ENCODE data around the gene CRYGS.
"Not testable (repeated sequence)": the region's sequence is repeated elsewhere in the genome, so short reads cannot be mapped to it uniquely, and the experiment has no call there.

The CRYGS gene

DNA sequence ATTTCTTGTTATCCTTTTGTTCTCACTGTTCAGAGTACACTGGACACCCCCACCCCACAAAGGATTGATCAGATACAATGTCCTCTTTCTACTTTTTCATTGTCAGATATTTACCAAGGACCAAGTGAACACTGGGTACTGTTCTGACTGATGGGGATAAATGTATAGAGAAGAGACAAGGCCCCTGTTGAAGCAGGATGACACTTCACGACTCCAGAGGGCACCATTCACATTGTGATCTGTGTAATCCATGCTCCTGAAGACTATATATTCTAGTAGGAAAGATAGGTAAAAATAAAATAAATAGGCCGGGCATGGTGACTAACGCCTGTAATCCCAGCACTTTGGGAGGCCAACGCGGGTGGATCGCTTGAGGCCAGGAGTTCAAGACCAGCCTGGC lies 7.2 kb upstream of the CRYGS start:
- ATAC-seq: no peak

DNA sequence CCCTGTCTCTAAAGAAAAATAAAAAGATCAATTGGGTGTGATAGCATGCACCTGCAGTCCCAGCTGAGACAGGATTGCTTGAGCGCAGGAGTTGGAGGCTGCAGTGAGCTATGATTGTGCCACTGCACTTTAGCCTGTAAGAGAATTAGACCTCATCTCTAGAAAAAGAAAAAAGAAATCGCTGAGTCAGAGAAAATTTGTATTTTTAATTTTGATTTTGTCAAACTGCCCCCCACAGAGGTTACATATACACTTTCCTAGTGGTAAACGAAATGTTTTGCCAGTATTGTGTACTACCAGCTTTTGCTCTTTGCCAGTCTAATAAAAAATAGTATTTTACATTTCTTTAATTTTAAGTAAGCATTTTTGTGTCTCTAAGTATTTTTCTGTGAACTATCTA lies 5.3 kb upstream of the CRYGS start:
- ATAC-seq: no peak

DNA sequence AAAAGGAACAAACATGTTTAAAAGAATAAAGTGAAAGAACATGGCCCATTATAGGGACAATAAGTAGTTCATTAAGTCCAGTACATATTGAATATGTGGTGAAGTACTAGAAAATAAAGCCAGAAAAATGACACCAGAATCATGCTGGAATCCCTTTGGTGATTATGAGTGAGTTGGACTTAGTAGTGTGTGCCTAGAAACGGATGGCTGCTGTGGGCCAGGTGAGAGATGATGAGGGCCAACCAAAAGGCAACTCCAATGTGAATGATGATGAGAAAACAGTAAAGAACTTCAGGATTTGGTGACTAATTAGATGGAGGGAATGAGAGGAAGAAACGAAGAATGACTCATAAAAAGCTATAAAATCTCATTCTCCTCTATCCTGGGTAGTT lies 3.3 kb downstream of the CRYGS start:
- no peak for ATAC-seq

DNA sequence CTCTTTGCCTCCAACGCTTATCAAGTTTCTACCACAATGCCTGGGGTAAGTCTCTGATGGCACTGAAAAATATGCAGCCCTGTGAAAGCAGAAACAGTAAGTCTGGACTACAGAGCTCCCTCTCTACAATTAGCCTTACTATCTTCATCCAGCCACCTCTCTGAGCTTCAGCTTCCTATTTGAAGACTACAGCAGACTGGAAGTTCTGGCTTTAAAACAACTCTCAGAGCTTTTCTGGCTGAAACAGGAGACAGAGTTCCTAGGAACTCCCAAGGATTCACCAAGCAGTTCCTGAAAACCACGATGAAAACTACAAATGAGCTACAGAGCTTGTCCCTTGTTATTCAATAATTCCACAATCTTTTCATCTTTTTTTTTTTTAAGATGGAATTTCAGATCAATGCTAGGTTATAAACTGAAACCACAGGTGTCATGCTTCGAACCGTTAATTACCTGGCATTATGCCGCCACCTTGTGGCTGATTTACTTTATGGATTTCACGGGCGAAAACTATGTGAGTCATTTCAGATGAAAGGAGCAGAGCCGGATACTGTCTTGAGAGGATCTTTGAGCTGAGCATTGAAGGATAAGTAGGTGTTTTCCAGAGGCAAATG lies 3.9 kb downstream of the CRYGS start:
- ATAC-seq: peak; percentile 86 to 90

DNA sequence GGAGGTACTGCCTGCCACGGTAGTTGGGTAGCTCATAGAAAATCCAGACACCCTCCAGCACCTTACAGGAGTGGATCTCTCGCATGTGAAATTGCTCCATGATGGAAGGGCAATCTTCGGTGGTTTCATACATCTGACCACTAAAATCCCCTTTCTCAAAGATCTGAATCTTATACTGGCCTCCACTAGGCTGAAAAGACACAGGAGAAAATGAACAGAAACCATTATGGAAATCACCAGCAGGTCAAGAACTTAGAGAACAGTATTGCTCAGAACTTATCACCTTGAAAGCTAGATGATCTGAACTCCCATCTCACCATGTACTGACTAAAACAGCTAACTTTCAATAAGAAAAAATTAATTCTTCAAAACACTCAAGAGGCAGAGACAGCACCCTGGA lies 5.4 kb downstream of the CRYGS start:
- ATAC-seq: no peak

DNA sequence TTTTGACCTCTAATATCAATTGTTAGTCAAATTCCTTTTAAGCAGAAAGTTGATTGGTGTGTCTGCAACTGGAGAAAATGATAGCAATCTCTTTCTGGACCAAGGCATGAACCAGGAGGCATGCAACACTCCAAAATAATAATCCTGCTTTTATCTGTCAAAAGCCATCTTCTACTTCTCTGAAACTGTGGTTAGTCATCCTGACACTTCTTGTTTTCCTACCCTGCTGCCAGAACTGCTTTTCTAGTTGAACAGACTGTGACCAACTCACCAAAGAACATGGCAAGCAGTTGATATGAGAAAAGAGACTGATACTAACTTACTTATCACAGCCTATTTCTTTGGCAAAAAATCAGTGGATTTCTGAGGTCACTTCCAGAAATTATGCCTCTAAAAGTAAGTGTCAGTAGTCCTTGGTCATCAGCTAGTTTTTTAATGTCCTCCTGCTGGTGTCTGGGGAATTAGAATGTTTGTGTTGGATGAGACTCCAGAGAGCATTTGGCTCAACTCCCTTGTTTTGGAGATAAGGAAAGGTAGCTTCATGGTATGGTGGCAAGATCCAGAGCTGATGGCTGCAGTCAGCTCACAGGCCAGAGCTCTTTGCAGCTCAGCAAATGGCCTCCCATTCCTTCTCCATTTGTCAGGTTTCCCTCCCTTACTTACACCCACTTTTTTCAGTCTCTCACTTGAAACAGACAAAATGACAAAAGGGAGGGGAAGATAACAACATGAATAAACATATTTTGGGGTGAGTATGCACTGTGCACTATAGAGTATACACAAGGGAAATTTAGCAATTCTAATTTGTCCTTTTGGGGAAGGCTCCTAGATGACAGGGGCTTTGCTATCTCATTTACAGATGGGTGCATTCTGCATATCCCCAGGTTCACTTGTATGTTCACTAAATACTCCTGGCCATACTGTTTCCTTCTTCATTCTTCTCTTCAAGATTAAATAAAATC lies 7.0 kb downstream of the CRYGS start:
- ATAC-seq: no peak

DNA sequence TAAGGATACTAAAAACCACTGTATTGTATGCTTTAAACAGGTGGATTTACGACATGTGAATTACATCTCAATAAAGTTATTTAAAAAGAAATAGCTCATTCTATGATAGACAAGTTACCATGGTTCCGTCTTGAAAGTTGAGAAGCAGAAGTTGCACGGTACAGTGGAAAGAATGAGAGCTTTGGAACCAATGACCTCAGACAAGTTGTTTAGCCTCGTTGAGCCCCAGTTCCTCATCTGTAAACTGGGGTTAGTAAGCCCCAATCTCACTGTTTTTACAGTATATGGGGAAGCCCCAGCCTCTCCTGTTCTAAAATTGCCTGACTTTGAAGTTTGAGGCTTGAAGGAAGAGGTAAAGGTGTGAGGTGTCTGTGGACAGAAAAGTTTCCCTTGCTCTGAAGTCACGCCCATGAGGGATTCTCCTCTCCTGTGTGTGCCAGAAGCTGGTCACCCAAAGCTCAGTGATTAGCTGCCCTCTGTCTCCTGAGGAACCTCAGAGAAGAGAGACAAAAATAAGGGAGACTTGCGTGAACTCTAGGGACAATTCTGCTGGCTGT lies 10.0 kb downstream of the CRYGS start:
- peak; percentile 91 to 92 for ATAC-seq

DNA sequence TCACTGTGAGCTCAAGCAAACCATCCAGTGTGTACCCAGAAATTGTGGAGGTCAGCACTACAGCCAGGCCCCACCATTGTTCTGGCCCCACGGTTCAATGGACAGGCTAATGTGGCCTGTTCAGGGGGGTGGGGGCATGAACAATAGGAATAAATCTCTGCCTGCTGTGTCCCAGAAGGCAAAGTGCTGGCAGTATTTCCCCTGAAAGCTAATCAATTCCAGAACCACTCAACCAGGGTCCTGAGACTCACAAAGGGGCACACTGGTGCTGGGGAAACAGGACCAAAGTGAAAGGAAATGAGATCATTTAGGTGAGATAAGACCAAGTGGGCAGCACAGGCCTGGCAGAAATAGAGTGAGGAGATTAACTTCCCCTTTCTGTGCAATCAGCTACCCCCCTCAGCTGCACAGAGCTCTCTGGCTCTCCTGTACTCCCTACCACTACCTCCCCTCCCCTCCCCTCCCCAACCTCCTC lies 11.5 kb downstream of the CRYGS start:
- no peak for ATAC-seq

DNA sequence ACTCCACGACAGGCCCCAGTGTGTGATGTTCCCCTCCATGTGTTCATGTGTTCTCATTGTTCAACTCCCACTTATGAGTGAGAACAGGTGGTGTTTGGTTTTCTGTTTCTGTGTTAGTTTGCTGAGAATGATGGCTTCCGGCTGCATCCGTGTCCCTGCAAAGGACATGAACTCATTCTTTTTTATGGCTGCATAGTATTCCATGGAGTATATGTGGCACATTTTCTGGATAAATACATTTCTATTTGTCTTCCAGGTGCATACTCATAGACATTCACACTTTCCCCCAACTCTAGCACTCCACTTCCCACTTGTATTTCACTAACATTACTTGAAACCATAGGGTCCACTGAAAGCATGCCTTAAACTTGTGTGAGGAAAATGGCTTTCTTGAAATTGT lies 12.5 kb downstream of the CRYGS start:
- not testable (repeated sequence) for ATAC-seq

DNA sequence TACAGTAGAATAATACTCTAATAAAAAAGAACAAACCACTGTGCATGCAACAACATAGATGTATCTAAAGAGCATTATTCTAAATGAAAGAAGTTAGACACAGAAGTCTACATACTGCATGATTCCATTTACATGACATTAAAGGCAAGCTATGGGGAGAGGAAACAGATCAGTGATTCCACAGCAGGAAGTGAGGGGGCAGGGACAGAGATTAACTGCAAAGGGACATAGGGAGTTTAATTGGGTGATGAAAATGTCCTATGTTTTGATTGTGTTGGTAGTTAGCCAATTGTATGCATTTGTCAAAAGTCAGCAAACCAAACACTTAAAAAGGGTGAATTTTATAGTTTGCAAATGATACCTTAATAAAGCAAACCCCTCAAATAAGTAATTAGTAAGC lies 13.8 kb downstream of the CRYGS start:
- ATAC-seq: no peak

DNA sequence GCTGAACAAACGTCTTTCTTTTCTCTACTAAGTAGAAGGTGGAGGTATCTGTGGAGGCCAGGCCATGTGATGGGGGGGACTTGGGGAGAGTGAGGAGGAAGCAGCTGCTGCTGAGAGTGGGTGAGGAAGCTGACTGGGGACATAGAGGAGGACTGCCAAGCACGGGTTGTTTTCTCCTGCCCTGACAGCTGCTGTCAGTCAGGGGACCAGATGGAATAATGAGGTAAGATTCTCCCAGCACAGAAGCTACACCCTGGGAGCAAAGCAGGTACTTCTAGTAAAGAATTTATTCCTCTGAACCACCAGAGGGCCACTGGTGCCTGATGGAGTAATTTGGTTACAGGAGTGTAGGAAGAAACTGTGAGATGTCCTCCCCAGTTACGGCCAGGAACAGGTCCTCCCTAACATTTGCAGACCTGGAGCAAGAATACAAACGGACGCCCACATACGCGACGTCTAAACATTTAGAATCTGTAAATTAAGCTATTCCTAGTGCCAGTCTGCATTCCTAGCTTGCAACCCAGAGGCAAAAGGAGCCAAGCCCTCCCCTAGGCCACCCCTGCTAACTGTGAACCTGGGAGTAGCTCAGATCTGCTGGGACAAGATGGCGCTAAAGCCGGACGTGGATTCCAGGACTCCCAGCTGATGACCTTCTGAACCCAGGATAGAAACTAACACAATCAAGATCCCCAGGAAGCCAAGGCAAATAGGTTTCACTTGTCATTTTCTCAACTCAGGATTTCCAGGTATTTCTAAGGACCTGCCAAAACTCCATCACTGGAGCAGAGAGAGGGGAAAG lies 14.8 kb downstream of the CRYGS start:
- no peak for ATAC-seq

DNA sequence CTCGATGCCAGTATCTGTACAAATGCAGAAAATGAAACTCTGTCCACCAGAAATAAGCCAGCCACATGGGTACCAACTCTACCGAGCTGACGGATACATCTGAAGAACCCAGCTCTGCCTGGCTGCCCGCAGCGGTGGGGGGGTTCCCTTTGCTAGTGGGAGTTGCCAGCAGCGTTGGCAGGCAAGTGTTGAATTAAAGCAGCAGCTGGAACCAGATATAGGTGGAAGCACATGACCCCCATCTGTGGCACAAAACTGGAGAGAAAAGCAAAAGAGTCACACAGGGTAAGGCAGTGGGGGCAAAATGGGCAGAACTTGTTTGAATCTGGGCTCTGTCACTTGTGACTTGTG lies 17.9 kb downstream of the CRYGS start:
- peak in 1 of 2 donors; percentile 25 for ATAC-seq

DNA sequence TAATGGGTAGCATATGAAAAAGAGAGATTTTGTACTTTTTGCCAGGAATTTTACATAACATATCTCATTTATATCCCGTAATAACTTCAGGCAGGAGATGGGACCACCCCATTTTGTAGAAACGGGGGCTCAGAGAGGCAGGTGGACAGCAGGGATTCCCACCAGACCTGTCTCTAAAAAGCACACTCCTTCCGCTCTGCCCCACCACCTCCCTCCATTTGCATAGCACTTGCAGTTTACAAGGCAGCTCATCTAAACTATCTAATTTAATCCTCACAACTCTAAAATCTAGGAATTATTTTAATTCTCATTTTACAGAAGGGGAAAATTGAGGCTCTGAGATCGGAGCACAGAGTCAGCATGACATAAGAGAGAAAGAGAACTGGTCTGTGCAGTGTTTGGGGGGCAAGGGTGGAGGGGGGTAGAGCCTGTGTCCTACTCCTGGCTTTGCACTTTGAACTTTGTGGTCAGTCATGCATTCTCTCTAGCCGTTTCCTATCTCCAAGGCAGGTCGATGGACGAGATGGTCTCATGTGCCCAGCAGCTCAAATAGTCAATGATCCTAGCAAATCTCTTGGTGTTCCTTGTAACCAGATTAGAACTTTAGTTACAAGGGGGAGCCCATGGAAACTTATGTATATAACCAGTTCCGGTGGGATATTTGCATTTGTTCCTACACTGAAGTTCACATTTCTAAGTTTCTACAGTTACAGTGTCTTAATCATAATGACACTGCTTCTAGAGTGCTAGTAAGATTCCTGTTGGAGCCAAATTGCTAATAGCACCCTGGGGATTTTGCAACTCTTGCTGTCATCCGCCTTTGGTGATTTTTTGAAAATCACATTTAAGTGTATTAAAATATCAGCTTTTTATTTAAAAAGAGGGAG lies 18.6 kb downstream of the CRYGS start:
- no peak for ATAC-seq

DNA sequence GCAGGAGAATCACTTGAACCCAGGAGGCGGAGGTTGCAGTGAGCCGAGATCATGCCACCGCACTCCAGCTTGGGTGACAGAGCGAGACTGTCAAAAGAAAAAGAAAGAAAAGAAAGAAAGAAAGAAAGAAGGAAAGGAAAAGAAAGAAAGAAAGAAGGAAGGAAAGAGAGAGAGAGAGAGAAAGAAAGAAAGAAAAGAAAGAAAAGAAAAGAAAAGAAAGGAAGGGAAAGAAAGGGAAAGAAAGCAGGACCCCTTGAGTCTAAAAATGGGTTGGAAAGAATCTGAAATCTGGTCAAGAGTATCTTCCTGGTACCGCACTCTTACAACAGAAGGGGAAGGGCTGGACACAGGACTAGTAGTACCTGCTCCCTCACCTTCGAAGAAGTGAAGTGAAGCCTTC lies 19.6 kb downstream of the CRYGS start:
- ATAC-seq: no peak

DNA sequence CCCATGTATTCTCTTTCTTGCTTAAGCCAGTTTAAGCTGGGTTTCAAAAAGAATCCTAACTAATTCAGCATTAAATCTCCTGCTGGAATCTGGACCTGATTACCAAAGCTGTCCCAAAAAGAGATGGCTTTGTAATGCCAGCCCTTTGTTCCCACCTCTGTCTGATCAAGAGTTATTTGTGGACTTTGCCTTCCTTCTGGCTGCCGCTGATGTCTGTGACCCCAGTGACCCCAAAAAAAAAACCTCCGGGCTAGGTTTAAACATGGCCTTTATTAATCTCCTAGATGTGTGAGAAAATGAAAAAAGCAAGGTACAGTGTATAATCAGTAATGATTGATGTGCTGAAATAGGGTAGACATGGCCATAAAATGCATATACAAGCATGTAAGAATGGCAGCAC lies 20.7 kb downstream of the CRYGS start:
- ATAC-seq: no peak

DNA sequence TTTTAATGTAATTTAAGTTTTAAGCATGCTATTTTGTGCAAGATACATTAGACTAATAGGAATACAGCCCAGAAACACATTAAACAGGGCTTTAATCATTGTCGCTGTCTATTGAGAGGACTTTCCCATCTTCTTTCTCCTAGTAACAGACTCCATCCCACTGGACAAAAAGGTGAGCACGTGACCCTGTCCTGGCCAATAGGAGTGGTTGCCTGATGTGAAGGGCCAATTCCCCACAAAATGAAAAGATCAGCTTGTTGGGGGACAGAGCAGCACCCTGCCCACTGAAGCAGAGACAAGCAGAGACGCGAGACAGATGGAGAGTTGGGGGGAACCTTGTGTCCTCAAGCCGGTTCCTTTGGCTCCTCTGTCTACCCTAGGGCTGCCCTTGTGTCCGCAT lies 21.2 kb downstream of the CRYGS start:
- ATAC-seq: no peak

DNA sequence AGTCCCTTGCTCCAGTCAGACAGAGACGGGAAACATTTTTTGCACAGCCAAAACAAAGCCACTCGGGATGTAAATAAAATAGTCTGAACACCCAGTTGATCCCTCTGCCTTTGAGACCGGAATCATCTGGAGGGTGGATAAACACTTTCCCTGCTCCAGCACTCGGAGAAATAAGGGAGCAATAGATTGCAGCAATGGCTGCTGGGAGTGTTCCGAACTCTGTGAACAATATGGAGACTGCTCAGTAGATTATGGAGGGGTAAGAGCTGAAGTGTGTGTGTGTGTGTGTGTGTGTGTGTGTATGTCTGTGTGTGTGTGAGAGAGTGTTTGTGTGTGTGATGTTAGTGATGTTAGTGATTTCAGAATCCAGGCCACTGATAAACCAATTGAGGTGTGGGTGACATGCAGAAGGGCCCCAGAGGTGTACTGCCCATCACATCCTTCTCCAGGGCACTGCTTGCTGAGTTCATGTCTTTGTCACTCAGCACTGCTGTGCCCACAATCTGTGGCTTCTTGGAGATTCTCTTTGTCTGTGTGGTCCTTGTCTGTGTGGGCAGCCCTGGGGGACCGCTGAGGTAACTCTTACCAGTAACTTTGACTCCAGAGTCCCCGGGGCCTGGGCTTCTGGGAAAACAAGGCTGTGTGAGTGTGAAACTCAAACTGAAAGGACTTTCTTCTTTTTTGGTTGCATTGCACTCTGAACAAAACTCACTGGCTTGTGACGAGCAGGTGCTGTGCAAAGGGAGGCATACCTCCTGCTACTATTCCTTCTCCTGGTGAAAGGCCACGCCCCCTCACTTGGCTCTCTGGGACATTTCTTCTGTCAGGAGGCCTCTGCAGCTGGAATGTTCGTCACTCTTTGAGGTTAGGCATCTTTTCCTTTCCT lies 23.0 kb downstream of the CRYGS start:
- peak; percentile 23 to 41 for ATAC-seq

DNA sequence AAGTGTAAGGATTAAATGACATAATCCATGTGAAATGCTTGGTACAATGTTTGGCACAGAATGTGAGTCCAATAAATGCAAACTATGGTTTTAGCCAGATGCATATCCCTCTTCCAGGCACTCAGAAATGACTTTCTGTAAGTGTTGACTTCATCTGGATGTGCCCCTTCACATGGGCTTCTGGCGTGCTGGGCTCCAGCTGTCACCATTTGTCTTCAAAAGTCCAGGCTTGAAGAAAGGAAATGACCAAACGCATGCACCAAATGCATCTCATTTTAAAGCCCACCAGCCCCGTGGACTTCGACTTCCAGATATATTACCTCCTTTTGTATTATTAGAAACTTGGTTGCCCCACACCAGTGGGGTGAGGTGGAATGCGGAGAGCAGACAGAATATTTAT lies 23.7 kb downstream of the CRYGS start:
- no peak for ATAC-seq

DNA sequence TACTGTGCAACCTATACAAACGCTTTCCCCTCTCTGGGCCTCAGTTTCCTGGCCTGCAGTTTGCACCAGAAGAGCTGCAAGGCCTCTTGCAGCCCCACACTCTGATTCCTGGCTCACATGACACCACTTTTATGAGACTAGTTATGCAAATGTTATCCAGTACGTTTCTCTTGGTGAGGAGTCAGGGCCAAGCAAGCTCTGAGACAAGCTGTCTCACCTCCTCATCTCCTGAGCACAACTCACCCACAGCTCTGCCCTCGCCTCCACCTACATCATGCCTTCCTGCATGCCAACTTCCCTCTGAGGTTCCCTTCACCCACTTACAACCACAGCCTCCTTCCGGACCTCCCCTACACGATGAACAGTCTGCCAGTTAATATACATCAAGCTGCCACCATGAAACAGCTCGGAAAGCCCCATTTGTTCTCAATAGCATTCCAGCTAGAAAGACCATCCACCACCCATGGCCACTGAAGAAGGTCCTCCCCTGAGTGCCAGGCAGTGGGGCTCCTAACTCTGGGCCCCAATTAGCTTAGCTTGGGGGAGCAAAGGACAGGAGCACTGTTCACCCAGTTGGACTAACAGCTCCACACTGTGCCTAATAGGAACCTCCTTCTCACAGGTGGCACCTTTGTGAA lies 25.0 kb downstream of the CRYGS start:
- peak; percentile 76 to 82 for ATAC-seq

DNA sequence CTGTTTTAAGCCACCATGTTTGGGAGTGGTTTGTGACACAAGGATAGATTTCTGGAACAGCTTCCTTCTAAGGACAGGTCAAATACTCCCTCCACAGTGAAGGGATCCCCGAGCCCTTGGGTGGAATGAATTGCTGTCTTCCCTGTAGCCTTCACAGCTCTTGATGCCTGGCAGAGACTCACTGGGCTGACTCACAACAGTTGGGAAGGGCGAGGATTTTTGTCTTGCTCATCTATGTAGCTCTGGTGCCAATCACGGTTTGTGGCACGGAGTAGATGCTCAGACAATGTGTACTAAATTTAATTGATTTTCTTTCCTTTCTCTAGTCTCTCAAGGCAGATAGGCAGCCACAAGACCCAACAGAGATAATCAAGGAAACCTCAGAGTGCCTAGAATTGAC lies 27.0 kb downstream of the CRYGS start:
- ATAC-seq: no peak

DNA sequence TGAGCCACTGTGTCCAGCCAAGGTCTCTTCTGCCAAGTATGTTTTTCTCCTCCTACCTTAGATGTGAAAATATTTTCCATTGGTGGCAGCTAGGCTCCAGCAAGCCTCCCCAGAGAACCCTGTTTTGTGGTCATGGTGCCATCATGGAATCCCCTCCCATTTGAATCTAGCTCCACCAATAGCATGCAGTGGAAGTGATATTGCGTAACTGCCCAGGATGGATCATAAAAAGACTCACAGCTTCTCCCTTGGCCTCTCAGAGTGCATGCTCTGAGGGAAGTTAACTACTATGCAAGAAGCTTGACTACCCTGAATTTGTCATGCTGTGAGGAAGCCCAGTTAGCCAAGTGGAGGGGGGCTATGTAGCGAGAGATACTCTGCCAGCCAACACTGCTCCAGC lies 27.5 kb downstream of the CRYGS start:
- ATAC-seq: no peak
